A549 (cell line): ENCODE results near the gene SMARCD3. TPM values are rescaled to one million over a fixed set of nuclear protein-coding genes. Genes with fewer than 3 reads are reported as not detected.

Source experiments
- ATAC-seq, 2 experiments: fragments of 200-7000 bp in 1 of 2; fragments of >200 bp in 1 of 2; cut with Nextera tagmentation in 1 of 2; cut with Tn5 transposase in 1 of 2; 3 replicates each; pipeline versions ENCODE4 v1.8.0 to v1.9.1; 2018 to 2020; ENCODE audit warnings: mild to moderate bottlenecking in 1 of 2, moderate library complexity in 1 of 2
- CTCF ChIA-PET: fragments of 300-600 bp; sonication (Branson Sonifier 250); formaldehyde crosslinking; extraction: SDS; loops from one replicate; lab custom pipeline; 2021; ENCODE audit warnings: antibody characterized with exemption, inconsistent platforms; lab: Yijun Ruan, JAX
- POLR2A ChIA-PET: fragments of 350-600 bp; formaldehyde crosslinking; extraction: SDS; loops from one replicate; lab custom pipeline; 2021; ENCODE audit warnings: antibody characterized with exemption, inconsistent platforms; lab: Yijun Ruan, JAX
- DNase-seq, 2 experiments: peaks; one replicate each; pipeline versions ENCODE4 v3.0.0 to v3.0.0-alpha.2; 2011 to 2016; ENCODE audit warnings: low read depth in 1 of 2, low spot score in 1 of 2
- FAIRE-seq: peaks from 2 replicates; lab custom pipeline; 2011; peaks lifted over from hg19 to GRCh38; lab: Jason Lieb, UNC
- H3K27ac ChIP-seq, 2 experiments: fragments of >200 bp; sonication (Bioruptor Twin); formaldehyde crosslinking; 3 replicates each; pipeline ENCODE4 v1.5.1; 2016 to 2017
- H3K4me1 ChIP-seq: fragments of >200 bp; sonication (Bioruptor Twin); formaldehyde crosslinking; 3 replicates; pipeline ENCODE4 v1.6.1; 2016
- H3K4me2 ChIP-seq: fragments of >200 bp; sonication (Bioruptor Twin); formaldehyde crosslinking; 3 replicates; pipeline ENCODE4 v1.6.1; 2016
- H3K4me3 ChIP-seq: fragments of >200 bp; sonication (Bioruptor Twin); formaldehyde crosslinking; 3 replicates; pipeline ENCODE4 v1.5.1; 2016
- H3K9me3 ChIP-seq: fragments of >200 bp; sonication (Bioruptor Twin); formaldehyde crosslinking; 3 replicates; pipeline ENCODE4 v1.6.1; 2016
- BHLHE40 ChIP-seq: IDR thresholded peaks from 2 replicates; pipeline ENCODE4 v1.6.1; 2012; ENCODE audit warnings: low read depth, low read length, inconsistent platforms
- CHD2 ChIP-seq: fragments of 150-350 bp; IDR thresholded peaks from 2 replicates; pipeline ENCODE4 v1.6.1; 2014; ENCODE audit warnings: low read length; ENCODE audit not compliant: partially characterized antibody
- EHF ChIP-seq: fragments of 250-450 bp; sonication (Bioruptor Pico); IDR thresholded peaks from 2 replicates; pipeline ENCODE4 v1.5.0; 2020; ENCODE audit warnings: mild to moderate bottlenecking
- FOSL2 ChIP-seq, 2 experiments: fragments of 450-650 bp in 1 of 2; fragments of >200 bp in 1 of 2; sonication (Bioruptor Twin) in 1 of 2; formaldehyde crosslinking; IDR thresholded peaks; 2 replicates each; pipeline versions ENCODE4 v1.5.0 to v1.6.1; 2016 to 2020; ENCODE audit warnings: mild to moderate bottlenecking in 1 of 2, moderate library complexity in 1 of 2
- FOXS1 ChIP-seq: fragments of 250-450 bp; sonication (Bioruptor Pico); IDR thresholded peaks from 2 replicates; pipeline ENCODE4 v1.5.0; 2020; ENCODE audit warnings: mild to moderate bottlenecking, moderate library complexity
- HOXB13 ChIP-seq: fragments of 250-450 bp; sonication (Bioruptor Pico); IDR thresholded peaks from 2 replicates; pipeline ENCODE4 v1.5.0; 2020; ENCODE audit warnings: low read depth, mild to moderate bottlenecking, moderate library complexity
- JUN ChIP-seq, 2 experiments: fragments of >200 bp; sonication (Bioruptor Twin); formaldehyde crosslinking; IDR thresholded peaks; 2 replicates in 1 of 2; 3 replicates in 1 of 2; pipeline ENCODE4 v1.6.1; 2016 to 2017
- JUNB ChIP-seq: fragments of >200 bp; sonication (Bioruptor Twin); formaldehyde crosslinking; IDR thresholded peaks from 2 replicates; pipeline ENCODE4 v1.6.1; 2016
- KDM1A ChIP-seq: fragments of 200-600 bp; sonication (generic); IDR thresholded peaks from 2 replicates; pipeline ENCODE4 v1.6.1; 2016; ENCODE audit warnings: low read depth, mild to moderate bottlenecking
- KDM5A ChIP-seq: fragments of 200-600 bp; sonication (generic); IDR thresholded peaks from 2 replicates; pipeline ENCODE4 v1.6.1; 2016; ENCODE audit warnings: antibody characterized with exemption, mild to moderate bottlenecking
- NFE2L2 ChIP-seq: fragments of 150-350 bp; conservative IDR thresholded peaks from 2 replicates; pipeline ENCODE4 v1.6.1; 2014; ENCODE audit warnings: low read length
- NPAS2 ChIP-seq: fragments of 250-450 bp; sonication (Bioruptor Pico); IDR thresholded peaks from 2 replicates; pipeline ENCODE4 v1.8.0; 2022; ENCODE audit warnings: mild to moderate bottlenecking, moderate library complexity, borderline replicate concordance
- NR3C1 ChIP-seq: fragments of >200 bp; sonication (Bioruptor Twin); formaldehyde crosslinking; IDR thresholded peaks from 3 replicates; pipeline ENCODE4 v1.6.1; 2017
- PHF8 ChIP-seq: fragments of 200-600 bp; sonication (generic); IDR thresholded peaks from 2 replicates; pipeline ENCODE4 v1.6.1; 2016; ENCODE audit warnings: low read depth, mild to moderate bottlenecking, antibody characterized with exemption, moderate library complexity, borderline replicate concordance
- RAD21 ChIP-seq, 2 experiments: fragments of >200 bp in 1 of 2; sonication (Bioruptor Twin) in 1 of 2; formaldehyde crosslinking in 1 of 2; IDR thresholded peaks in 1 of 2; conservative IDR thresholded peaks in 1 of 2; 2 replicates in 1 of 2; 3 replicates in 1 of 2; pipeline ENCODE4 v1.6.1; 2012 to 2018; ENCODE audit warnings: inconsistent platforms in 1 of 2
- RFX5 ChIP-seq: fragments of 450-650 bp; IDR thresholded peaks from 2 replicates; pipeline ENCODE4 v1.7.1; 2014; ENCODE audit warnings: antibody characterized with exemption, mild to moderate bottlenecking, moderate library complexity
- SMC3 ChIP-seq: fragments of >200 bp; sonication (Bioruptor Twin); formaldehyde crosslinking; IDR thresholded peaks from 3 replicates; pipeline ENCODE4 v1.6.1; 2018; ENCODE audit warnings: inconsistent platforms
- TFCP2L1 ChIP-seq: fragments of 250-450 bp; sonication (Bioruptor Pico); IDR thresholded peaks from 2 replicates; pipeline ENCODE4 v1.5.0; 2021; ENCODE audit warnings: mild to moderate bottlenecking
- WGBS: methylation state at CpG from one replicate; pipeline ENCODE4 v1.1.6; 2017; ENCODE audit errors: missing lambda C conversion rate; 5-methylcytosine and 5-hydroxymethylcytosine counted together
- polyA plus RNA-seq, 4 experiments: library from polyadenylated mRNA; depleted of rRNA in 3 of 4; stranded (reverse); fragments of >200 nt; fragmentation: RNase III in 1 of 4; extraction: RNeasy Plus Mini Kit Qiagen cat#74134 plus additional on column Dnase treatment in 1 of 4; gene quantifications; 2 replicates in 3 of 4; 3 replicates in 1 of 4; pipeline ENCODE4 v1.2.3, GENCODE V29; 2011 to 2017
- TF ChIP-seq, protein P1 (sequence below): fragments of 450-650 bp; IDR thresholded peaks from 2 replicates; pipeline ENCODE4 v1.6.1; 2014; ENCODE audit warnings: antibody characterized with exemption
- TF ChIP-seq, protein P2 (sequence below): fragments of >200 bp; sonication (Bioruptor Twin); formaldehyde crosslinking; IDR thresholded peaks from 3 replicates; pipeline ENCODE4 v1.5.1; 2016
- TF ChIP-seq, protein P3 (sequence below): IDR thresholded peaks from 2 replicates; pipeline ENCODE4 v1.6.1; 2012
- TF ChIP-seq, protein P4 (sequence below): fragments of 150-350 bp; IDR thresholded peaks from 2 replicates; pipeline ENCODE4 v1.6.1; 2014; ENCODE audit warnings: low read depth, mild to moderate bottlenecking, low read length

Gene SMARCD3
- polyA plus RNA-seq, 2 of the 4 experiments (the other 2 are of a cell fraction) = 11.6 to 12.5 TPM

DNA sequence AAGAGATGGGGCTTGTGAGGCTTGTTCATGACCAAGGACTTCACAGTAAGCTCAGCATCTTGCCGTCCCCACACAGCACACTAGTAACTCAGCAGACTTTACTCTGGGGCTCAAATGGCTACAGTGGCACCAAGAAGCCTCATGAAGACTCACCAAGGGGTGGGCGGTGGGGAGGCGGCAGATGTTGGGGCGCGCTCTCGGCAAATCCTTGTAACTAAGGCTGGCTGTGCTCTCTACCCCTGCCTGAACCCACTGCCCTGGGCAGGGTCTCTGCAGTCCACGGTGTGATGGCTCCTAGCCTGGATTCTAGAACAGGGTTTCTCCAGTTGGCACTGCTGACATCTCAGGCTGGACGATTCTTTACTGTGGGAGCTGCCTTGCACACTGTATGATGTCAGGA is 12.4 kb upstream of the SMARCD3 start:
- Histone ChIP-seq H3K4me2 (no peak overlapping the region), H3K9me3 (no peaks in the 10 kb centered on the region), H3K4me3 (no peak overlapping the region), H3K27ac (no peak overlapping the region), H3K4me1 (no peaks in the 10 kb centered on the region)
- TF ChIP-seq, protein P1, sequence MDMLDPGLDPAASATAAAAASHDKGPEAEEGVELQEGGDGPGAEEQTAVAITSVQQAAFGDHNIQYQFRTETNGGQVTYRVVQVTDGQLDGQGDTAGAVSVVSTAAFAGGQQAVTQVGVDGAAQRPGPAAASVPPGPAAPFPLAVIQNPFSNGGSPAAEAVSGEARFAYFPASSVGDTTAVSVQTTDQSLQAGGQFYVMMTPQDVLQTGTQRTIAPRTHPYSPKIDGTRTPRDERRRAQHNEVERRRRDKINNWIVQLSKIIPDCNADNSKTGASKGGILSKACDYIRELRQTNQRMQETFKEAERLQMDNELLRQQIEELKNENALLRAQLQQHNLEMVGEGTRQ = no peak
- TF ChIP-seq NR3C1 = no peak
- TF ChIP-seq, protein P2, sequence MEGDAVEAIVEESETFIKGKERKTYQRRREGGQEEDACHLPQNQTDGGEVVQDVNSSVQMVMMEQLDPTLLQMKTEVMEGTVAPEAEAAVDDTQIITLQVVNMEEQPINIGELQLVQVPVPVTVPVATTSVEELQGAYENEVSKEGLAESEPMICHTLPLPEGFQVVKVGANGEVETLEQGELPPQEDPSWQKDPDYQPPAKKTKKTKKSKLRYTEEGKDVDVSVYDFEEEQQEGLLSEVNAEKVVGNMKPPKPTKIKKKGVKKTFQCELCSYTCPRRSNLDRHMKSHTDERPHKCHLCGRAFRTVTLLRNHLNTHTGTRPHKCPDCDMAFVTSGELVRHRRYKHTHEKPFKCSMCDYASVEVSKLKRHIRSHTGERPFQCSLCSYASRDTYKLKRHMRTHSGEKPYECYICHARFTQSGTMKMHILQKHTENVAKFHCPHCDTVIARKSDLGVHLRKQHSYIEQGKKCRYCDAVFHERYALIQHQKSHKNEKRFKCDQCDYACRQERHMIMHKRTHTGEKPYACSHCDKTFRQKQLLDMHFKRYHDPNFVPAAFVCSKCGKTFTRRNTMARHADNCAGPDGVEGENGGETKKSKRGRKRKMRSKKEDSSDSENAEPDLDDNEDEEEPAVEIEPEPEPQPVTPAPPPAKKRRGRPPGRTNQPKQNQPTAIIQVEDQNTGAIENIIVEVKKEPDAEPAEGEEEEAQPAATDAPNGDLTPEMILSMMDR = no peak
- FAIRE-seq = no peak
- ChIA-PET POLR2A (no interaction called here), CTCF (interaction anchor here (0.6 to 1.4 kb wide), 3 partner anchors 8 to 93 kb away, joined by 3 read pairs; no protein-coding TSS in a partner anchor)
- no peak for DNase-seq
- ATAC-seq = peak in 1 of 2 experiments; percentile 29; a peak in 3 of 6 replicates
- 59% methylated on average over 6 of the region's 8 CpGs for WGBS

DNA sequence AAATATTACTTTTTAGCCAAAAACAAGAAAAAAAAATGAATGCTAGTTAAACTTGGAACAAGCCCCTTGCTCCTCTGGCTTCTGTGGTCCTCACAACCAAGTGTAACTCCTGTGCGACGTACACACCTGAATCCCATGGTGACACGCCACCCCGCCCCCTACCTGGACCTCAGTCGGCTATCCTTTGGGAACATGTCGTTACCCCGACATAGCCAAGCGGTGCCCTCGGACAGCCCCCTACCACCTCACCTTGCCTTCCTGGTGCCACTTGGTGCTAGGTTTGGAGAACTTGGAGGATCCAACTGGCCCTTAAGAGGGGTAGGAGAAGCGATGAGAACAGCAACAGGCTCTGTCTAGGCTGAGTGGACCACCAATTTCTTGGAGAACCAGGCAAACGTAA is 12.0 kb upstream of the SMARCD3 start:
- H3K9me3 ChIP-seq = no peaks in the 10 kb centered on the region
- H3K27ac ChIP-seq = no peak overlapping the region
- no peak overlapping the region for H3K4me2 ChIP-seq
- WGBS = 61% methylated on average over 11 of the region's 11 CpGs
- TF ChIP-seq, protein P3, sequence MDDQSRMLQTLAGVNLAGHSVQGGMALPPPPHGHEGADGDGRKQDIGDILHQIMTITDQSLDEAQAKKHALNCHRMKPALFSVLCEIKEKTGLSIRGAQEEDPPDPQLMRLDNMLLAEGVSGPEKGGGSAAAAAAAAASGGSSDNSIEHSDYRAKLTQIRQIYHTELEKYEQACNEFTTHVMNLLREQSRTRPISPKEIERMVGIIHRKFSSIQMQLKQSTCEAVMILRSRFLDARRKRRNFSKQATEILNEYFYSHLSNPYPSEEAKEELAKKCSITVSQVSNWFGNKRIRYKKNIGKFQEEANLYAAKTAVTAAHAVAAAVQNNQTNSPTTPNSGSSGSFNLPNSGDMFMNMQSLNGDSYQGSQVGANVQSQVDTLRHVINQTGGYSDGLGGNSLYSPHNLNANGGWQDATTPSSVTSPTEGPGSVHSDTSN = no peak
- TF ChIP-seq FOXS1 (CRISPR knock-in tag) (no peak), KDM5A (no peak), RAD21 (conservative IDR thresholded peaks at IDR 0.05 in 1 of 2, IDR thresholded peaks at IDR 0.05 in 1 of 2) (no peak), JUNB (no peak), TFCP2L1 (no peak), RFX5 (no peak), JUN (IDR thresholded peaks at IDR 0.05) (no peak)
- DNase-seq (no peak), FAIRE-seq (no peak), ATAC-seq (no peak)
- ChIA-PET CTCF (interaction anchor here (1.4 kb wide), 1 partner anchor 90 kb away, joined by 3 read pairs; no protein-coding TSS in a partner anchor), POLR2A (no interaction called here)
- H3K4me3 ChIP-seq = no peak overlapping the region
- H3K4me1 ChIP-seq = no peaks in the 10 kb centered on the region

DNA sequence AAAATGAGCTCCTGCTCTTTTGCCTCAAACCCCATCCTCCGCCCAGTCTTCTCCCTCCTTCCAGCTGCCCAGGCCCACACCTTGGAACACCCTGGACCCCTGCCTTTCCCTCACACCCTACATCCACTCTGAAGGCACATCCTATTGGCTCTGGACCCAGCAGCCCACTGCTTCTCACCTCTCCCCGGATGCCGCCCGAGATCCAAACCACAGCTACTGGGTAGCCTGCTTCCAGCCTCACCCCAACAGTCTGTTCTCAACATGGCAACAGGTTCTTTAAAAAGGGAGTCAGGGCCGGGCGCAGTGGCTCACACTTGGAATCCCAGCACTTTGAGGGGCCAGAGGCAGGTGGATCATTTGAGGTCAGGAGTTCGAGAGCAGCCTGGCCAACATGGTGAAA is 9.5 kb upstream of the SMARCD3 start:
- WGBS = 77% methylated on average over 7 of the region's 7 CpGs
- Histone ChIP-seq H3K4me3 (no peak overlapping the region), H3K27ac (no peak overlapping the region), H3K4me2 (no peak overlapping the region), H3K4me1 (no peaks in the 10 kb centered on the region), H3K9me3 (no peaks in the 10 kb centered on the region)
- CTCF ChIA-PET = interaction anchor here (1.1 to 8.3 kb wide), 3 partner anchors 14 to 58 kb away, joined by 3 to 60 read pairs (median 10); no protein-coding TSS in a partner anchor
- POLR2A ChIA-PET = no interaction called here
- DNase-seq (no peak), ATAC-seq (no peak), FAIRE-seq (no peak)
- TF ChIP-seq EHF (CRISPR knock-in tag) (no peak), KDM1A (no peak), PHF8 (no peak), FOSL2 (IDR thresholded peaks at IDR 0.05) (no peak), FOSL2 (CRISPR knock-in tag; IDR thresholded peaks at IDR 0.05) (no peak), SMC3 (no peak), HOXB13 (CRISPR knock-in tag) (no peak), FOXS1 (CRISPR knock-in tag) (no peak), TFCP2L1 (no peak), NPAS2 (CRISPR knock-in tag) (no peak), NFE2L2 (no peak), BHLHE40 (no peak), RFX5 (no peak), CHD2 (no peak)
- TF ChIP-seq, protein P1 = no peak
- TF ChIP-seq, protein P4, sequence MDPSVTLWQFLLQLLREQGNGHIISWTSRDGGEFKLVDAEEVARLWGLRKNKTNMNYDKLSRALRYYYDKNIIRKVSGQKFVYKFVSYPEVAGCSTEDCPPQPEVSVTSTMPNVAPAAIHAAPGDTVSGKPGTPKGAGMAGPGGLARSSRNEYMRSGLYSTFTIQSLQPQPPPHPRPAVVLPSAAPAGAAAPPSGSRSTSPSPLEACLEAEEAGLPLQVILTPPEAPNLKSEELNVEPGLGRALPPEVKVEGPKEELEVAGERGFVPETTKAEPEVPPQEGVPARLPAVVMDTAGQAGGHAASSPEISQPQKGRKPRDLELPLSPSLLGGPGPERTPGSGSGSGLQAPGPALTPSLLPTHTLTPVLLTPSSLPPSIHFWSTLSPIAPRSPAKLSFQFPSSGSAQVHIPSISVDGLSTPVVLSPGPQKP = no peak
- TF ChIP-seq, protein P3 = no peak
